Activated gamma-delta T cell treated with anti-CD3 and anti-CD28 coated beads, Interleukin-2, amount 50 U/mL, for 16 hours (primary cell): Measurements from ENCODE around the gene GAPDH.
"Not testable (repeated sequence)": the region's sequence is repeated elsewhere in the genome, so short reads cannot be mapped to it uniquely, and the experiment has no call there.

ENCODE experiments used
- DNase-seq: peaks from one replicate; pipeline ENCODE4 v3.0.0-alpha.2; 2020; ENCODE audit warnings: low read depth

GAPDH gene

GRCh38 chr12:6546016-6546415 is 11.7 kb downstream of the GAPDH start:
- no peak for DNase-seq

GRCh38 chr12:6547566-6547965 is 13.2 kb downstream of the GAPDH start:
- DNase-seq: no peak

GRCh38 chr12:6547987-6548386 is 13.7 kb downstream of the GAPDH start:
- no peak for DNase-seq

- DNase-seq: no peak
Observed at GRCh38 chr12:6548556-6548955, 14.2 kb downstream of the GAPDH start.

GRCh38 chr12:6548966-6549683 is 14.8 kb downstream of the GAPDH start:
- no peak for DNase-seq

- no peak for DNase-seq
Observed at GRCh38 chr12:6549684-6550151, 15.4 kb downstream of the GAPDH start.

GRCh38 chr12:6550294-6551062 is 16.2 kb downstream of the GAPDH start:
- no peak for DNase-seq

GRCh38 chr12:6551063-6551461 is 16.7 kb downstream of the GAPDH start:
- DNase-seq: no peak

GRCh38 chr12:6551496-6552139 is 17.3 kb downstream of the GAPDH start:
- DNase-seq: no peak

- DNase-seq: no peak
Observed at GRCh38 chr12:6552140-6552551, 17.8 kb downstream of the GAPDH start.

- no peak for DNase-seq
Observed at GRCh38 chr12:6553051-6553868, 18.9 kb downstream of the GAPDH start.

- DNase-seq: peak; percentile 53
Observed at GRCh38 chr12:6554168-6555017, 20.1 kb downstream of the GAPDH start.

- DNase-seq: no peak
Observed at GRCh38 chr12:6555018-6555691, 20.8 kb downstream of the GAPDH start.

GRCh38 chr12:6556496-6556817 is 22.1 kb downstream of the GAPDH start:
- DNase-seq: not testable (repeated sequence)

GRCh38 chr12:6556857-6557256 is 22.5 kb downstream of the GAPDH start:
- no peak for DNase-seq

- DNase-seq: not testable (repeated sequence)
Observed at GRCh38 chr12:6558014-6558760, 23.9 kb downstream of the GAPDH start.

- no peak for DNase-seq
Observed at GRCh38 chr12:6559500-6559899, 25.2 kb downstream of the GAPDH start.

- DNase-seq: no peak
Observed at GRCh38 chr12:6560501-6561205, 26.3 kb downstream of the GAPDH start.

- DNase-seq: no peak
Observed at GRCh38 chr12:6562881-6563280, 28.6 kb downstream of the GAPDH start.
